Transverse colon (tissue), 4 donors: ENCODE results near the gene FBXO42.

Source experiments
- CTCF ChIP-seq, 5 experiments: fragments of 200-600 bp in 3 of 5; fragments of 450-650 bp in 2 of 5; sonication (generic) in 3 of 5; IDR thresholded peaks; 1 replicate in 2 of 5; 2 replicates in 3 of 5; pipeline ENCODE4 v1.5.1; 2016 to 2017; ENCODE audit warnings: antibody characterized with exemption in 5 of 5, inconsistent platforms in 3 of 5, mild to moderate bottlenecking in 2 of 5, moderate library complexity in 1 of 5
- EP300 ChIP-seq: sonication (generic); formaldehyde crosslinking; IDR thresholded peaks from one replicate; pipeline ENCODE4 v1.6.1; 2017; ENCODE audit warnings: antibody characterized with exemption, low read depth
- POLR2A ChIP-seq: fragments of 450-650 bp; IDR thresholded peaks from one replicate; pipeline ENCODE4 v1.6.1; 2016; ENCODE audit warnings: antibody characterized with exemption, mild to moderate bottlenecking, moderate library complexity
- POLR2AphosphoS5 ChIP-seq, 3 donors: sonication (generic); formaldehyde crosslinking; IDR thresholded peaks; one replicate each; pipeline ENCODE4 v1.6.1; 2016; ENCODE audit warnings: antibody characterized with exemption in 3 of 3

- TF ChIP-seq CTCF (IDR thresholded peaks at IDR 0.05) = peak; percentile 83 to 90 (median 86)
- no peak for TF ChIP-seq POLR2A
- peak in 1 of 3 donors; percentile 36 for TF ChIP-seq POLR2AphosphoS5 (IDR thresholded peaks at IDR 0.05)
- no peak for TF ChIP-seq EP300
Measured at GRCh38 chr1:16243936-16244649, 108.2 kb downstream of the FBXO42 start.
